ENCODE results near the gene ZNF609. TPM values are rescaled to one million over a fixed set of nuclear protein-coding genes. Genes with fewer than 3 reads are reported as not detected.

Gene ZNF609
- total RNA-seq, 4 donors from 2014 or later, result 10.3 to 16.5 (median 12.4) TPM

DNA sequence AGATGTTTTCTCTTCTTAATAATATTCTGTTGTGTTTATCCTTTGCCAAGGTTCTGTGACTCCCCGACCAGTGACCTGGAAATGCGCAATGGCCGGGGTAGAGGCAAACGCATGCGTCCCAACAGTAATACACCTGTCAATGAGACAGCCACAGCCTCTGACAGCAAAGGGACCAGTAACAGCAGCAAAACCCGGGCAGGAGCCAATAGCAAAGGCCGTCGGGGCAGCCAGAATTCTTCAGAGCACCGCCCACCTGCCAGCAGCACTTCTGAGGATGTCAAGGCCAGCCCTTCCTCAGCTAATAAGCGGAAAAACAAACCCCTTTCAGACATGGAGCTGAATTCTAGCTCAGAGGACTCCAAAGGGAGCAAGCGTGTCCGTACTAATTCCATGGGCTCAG is 213.5 kb downstream of the ZNF609 start:
- ATAC-seq (no peak), DNase-seq (no peak)
- H3K36me3 ChIP-seq, result peaks cover 0 to 22% of the 10 kb centered on the region in 2 donors
- H3K9me3 ChIP-seq, result no peaks in the 10 kb centered on the region
- in situ Hi-C loops (cut with MboI; ENCODE audit: low sequenced_read_pairs in 4 of 4), result loop anchor here in 2 of 4 donors (25.0 kb wide), 2 partner anchors 237 to 462 kb away; no protein-coding TSS in a partner anchor
- intact Hi-C loops (cut with DNase I; ENCODE audit: low total_unique reads), result no loop called here
- no peak overlapping the region for H3K27ac ChIP-seq
- H3K4me1 ChIP-seq, result no peaks in the 10 kb centered on the region
- H3K4me3 ChIP-seq, result no peak overlapping the region
- H3K27me3 ChIP-seq, result no peaks in the 10 kb centered on the region
- TF ChIP-seq POLR2A (IDR thresholded peaks at IDR 0.05), result no peak
- TF ChIP-seq, protein P1, sequence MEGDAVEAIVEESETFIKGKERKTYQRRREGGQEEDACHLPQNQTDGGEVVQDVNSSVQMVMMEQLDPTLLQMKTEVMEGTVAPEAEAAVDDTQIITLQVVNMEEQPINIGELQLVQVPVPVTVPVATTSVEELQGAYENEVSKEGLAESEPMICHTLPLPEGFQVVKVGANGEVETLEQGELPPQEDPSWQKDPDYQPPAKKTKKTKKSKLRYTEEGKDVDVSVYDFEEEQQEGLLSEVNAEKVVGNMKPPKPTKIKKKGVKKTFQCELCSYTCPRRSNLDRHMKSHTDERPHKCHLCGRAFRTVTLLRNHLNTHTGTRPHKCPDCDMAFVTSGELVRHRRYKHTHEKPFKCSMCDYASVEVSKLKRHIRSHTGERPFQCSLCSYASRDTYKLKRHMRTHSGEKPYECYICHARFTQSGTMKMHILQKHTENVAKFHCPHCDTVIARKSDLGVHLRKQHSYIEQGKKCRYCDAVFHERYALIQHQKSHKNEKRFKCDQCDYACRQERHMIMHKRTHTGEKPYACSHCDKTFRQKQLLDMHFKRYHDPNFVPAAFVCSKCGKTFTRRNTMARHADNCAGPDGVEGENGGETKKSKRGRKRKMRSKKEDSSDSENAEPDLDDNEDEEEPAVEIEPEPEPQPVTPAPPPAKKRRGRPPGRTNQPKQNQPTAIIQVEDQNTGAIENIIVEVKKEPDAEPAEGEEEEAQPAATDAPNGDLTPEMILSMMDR (IDR thresholded peaks at IDR 0.05 in 4 of 5, conservative IDR thresholded peaks at IDR 0.05 in 1 of 5), result no peak

DNA sequence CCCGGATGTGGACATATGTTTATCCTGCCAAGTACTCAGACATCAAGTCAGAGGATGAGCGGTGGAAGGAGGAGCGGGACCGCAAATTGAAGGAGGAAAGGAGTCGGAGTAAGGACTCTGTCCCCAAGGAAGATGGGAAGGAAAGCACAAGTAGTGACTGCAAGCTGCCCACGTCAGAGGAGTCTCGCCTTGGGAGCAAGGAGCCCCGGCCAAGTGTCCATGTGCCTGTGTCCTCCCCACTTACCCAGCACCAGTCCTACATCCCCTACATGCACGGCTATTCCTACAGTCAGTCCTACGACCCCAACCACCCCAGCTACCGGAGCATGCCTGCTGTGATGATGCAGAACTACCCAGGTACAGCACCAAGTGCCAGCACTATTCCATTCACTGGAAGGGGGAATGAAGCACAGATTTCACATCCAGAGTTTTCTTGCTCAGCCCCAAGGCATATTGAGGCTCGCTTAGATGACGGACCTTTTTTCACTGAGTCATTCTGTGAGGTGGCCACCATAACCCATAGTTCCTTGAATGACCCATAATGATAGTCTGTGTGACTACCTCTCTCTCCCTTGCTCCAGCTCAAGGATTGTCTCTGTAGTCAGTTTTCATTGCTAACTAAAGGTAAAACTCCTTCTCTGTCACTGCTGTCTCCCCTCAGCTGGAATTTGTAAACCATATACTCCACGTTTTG is 217.9 kb downstream of the ZNF609 start:
- Histone ChIP-seq H3K27ac (no peak overlapping the region), H3K4me3 (no peak overlapping the region), H3K9me3 (no peaks in the 10 kb centered on the region), H3K36me3 (peaks cover 0 to 58% of the 10 kb centered on the region in 2 donors), H3K27me3 (no peaks in the 10 kb centered on the region), H3K4me1 (no peaks in the 10 kb centered on the region)
- intact Hi-C loops (cut with DNase I; ENCODE audit: low total_unique reads), result no loop called here
- no peak for DNase-seq
- ATAC-seq, result no peak
- TF ChIP-seq, protein P1 (IDR thresholded peaks at IDR 0.05 in 4 of 5, conservative IDR thresholded peaks at IDR 0.05 in 1 of 5), result no peak
- TF ChIP-seq POLR2A (IDR thresholded peaks at IDR 0.05), result no peak
- in situ Hi-C loops (cut with MboI; ENCODE audit: low sequenced_read_pairs in 4 of 4), result no loop called here

DNA sequence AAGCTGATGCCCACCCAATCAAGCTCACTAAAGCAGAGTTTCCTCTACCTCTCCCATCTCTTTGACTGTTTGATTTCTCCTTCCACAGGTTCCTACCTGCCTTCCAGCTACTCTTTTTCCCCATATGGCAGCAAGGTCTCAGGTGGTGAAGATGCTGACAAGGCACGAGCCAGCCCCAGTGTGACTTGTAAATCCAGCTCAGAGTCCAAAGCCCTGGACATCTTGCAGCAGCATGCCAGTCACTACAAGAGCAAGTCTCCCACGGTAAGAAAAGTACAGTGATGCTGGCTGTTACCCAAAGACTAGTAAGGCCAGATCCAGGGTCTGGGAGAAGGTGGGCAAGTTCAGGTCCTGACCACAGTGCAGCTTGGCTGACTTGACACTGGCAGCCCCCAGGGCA is 219.7 kb downstream of the ZNF609 start:
- TF ChIP-seq POLR2A (IDR thresholded peaks at IDR 0.05), result no peak
- Histone ChIP-seq H3K9me3 (no peaks in the 10 kb centered on the region), H3K27ac (no peak overlapping the region), H3K27me3 (no peaks in the 10 kb centered on the region), H3K4me1 (no peaks in the 10 kb centered on the region), H3K36me3 (peaks cover 0 to 48% of the 10 kb centered on the region in 2 donors), H3K4me3 (no peak overlapping the region)
- in situ Hi-C loops (cut with MboI; ENCODE audit: low sequenced_read_pairs in 4 of 4), result loop anchor here (5.0 kb wide), 1 partner anchor 47 kb away; no protein-coding TSS in a partner anchor
- intact Hi-C loops (cut with DNase I; ENCODE audit: low total_unique reads), result loop anchor here (2.0 kb wide), 1 partner anchor 253 kb away; no protein-coding TSS in a partner anchor
- DNase-seq (no peak), ATAC-seq (no peak)

DNA sequence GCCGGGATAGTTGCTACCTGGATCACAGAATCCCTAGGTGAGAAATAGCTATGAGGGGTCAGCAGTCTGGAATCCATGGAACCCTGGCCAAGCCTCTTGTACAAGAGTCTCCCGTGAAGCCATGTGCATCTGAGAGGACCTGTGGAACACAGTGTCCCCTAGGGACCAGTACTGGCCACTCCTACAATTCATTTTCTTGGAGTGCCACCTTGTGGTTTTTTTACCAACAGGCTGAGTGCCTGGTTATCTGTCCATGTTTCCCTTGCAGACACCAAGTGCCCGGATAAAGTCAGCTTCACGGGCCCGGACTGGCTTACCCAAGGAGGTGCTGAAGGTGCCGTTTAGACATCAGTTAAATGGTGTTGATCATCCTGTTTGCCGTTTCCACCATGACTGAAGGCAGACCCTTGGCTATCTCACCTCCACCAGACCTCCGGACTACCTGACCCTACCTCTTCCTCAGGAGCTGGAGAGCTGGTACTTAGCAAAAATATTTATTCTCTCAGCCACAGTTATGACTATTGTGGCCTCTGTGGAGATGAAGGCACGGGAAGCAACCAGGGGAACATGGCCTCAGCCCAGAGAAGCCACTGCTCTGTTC is 221.1 kb downstream of the ZNF609 start:
- Histone ChIP-seq H3K4me1 (no peaks in the 10 kb centered on the region), H3K27me3 (no peaks in the 10 kb centered on the region), H3K27ac (peak overlapping the region in 2 of 4 donors; percentile 11 to 22), H3K4me3 (no peak overlapping the region), H3K36me3 (peaks cover 0 to 46% of the 10 kb centered on the region in 2 donors), H3K9me3 (no peaks in the 10 kb centered on the region)
- intact Hi-C loops (cut with DNase I; ENCODE audit: low total_unique reads), result loop anchor here (1.0 to 2.0 kb wide), 2 partner anchors 255 to 472 kb away; no protein-coding TSS in a partner anchor
- in situ Hi-C loops (cut with MboI; ENCODE audit: low sequenced_read_pairs in 4 of 4), result loop anchor here (5.0 kb wide), 1 partner anchor 46 kb away; no protein-coding TSS in a partner anchor
- TF ChIP-seq, protein P1 (IDR thresholded peaks at IDR 0.05 in 4 of 5, conservative IDR thresholded peaks at IDR 0.05 in 1 of 5), result peak; percentile 65 to 75 (median 67)
- no peak for TF ChIP-seq POLR2A (IDR thresholded peaks at IDR 0.05)
- ATAC-seq (peak; percentile 71 to 93), DNase-seq (peak; percentile 25 to 59)

DNA sequence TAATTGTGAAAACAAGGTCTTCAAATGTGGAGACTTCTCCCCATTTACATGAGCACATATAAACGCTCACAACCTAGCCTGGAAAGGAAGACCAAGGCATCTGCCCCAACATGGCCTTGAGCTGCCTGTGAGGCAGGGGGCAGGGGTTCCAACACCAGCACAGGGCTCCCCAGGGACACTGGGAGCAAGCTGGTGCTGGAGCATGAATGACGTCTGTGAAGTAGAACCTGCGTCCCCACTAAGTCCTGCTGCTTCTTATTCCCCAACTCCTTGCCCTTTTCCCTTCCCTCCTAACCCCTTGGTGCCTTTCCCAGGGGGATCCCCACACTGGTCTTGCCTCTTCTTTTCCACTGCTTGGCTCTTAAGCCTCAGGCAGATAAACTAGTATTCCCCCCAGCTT is 221.9 kb downstream of the ZNF609 start:
- DNase-seq (no peak), ATAC-seq (no peak)
- intact Hi-C loops (cut with DNase I; ENCODE audit: low total_unique reads), result no loop called here
- Histone ChIP-seq H3K27ac (no peak overlapping the region), H3K9me3 (no peaks in the 10 kb centered on the region), H3K4me1 (peaks cover 2 to 5% of the 10 kb centered on the region in 2 donors), H3K36me3 (peaks cover 0 to 46% of the 10 kb centered on the region in 2 donors), H3K27me3 (no peaks in the 10 kb centered on the region), H3K4me3 (no peak overlapping the region)
- no peak for TF ChIP-seq POLR2A (IDR thresholded peaks at IDR 0.05)
- TF ChIP-seq, protein P1 (IDR thresholded peaks at IDR 0.05 in 4 of 5, conservative IDR thresholded peaks at IDR 0.05 in 1 of 5), result no peak
- in situ Hi-C loops (cut with MboI; ENCODE audit: low sequenced_read_pairs in 4 of 4), result loop anchor here (5.0 kb wide), 1 partner anchor 45 kb away; no protein-coding TSS in a partner anchor

All from gastrocnemius medialis (tissue), 4 donors.